Stomach (tissue), 4 donors: ENCODE results near the gene FUOM.

ENCODE experiments used
- POLR2A ChIP-seq, 4 donors: fragments of 450-650 bp; IDR thresholded peaks; one replicate each; pipeline ENCODE4 v1.6.1; 2016; ENCODE audit warnings: antibody characterized with exemption in 4 of 4, control low read depth in 2 of 4, mild to moderate bottlenecking in 1 of 4, moderate library complexity in 1 of 4
- TF ChIP-seq, protein P1 (sequence below), 7 experiments: fragments of 450-650 bp in 4 of 7; fragments of 200-600 bp in 3 of 7; sonication (generic) in 3 of 7; IDR thresholded peaks; one replicate each; pipeline ENCODE4 v1.5.1; 2016 to 2019; ENCODE audit warnings: antibody characterized with exemption in 7 of 7, control low read depth in 2 of 7, mild to moderate bottlenecking in 1 of 7

DNA sequence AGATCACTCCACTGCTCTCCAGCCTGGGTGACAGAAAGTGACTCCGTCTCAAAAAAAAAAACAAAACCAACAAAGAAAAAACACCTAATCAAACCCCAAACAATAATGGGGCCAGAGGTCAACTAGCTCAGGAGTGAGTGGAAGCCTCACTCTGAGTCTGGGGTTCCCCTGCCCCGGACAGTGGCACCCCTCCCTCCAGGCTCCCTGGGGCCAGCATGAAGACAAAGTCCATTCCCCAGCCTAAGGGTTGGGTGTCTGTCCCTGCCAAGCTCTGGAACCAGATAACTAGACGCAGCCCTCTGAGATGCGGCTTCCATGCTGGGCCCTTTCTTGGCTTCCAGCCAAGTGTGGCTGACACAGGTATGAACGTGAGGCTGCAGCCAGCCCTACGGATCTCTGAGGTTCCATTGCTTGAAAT is 1.7 kb upstream of the FUOM start:
- TF ChIP-seq, protein P1, sequence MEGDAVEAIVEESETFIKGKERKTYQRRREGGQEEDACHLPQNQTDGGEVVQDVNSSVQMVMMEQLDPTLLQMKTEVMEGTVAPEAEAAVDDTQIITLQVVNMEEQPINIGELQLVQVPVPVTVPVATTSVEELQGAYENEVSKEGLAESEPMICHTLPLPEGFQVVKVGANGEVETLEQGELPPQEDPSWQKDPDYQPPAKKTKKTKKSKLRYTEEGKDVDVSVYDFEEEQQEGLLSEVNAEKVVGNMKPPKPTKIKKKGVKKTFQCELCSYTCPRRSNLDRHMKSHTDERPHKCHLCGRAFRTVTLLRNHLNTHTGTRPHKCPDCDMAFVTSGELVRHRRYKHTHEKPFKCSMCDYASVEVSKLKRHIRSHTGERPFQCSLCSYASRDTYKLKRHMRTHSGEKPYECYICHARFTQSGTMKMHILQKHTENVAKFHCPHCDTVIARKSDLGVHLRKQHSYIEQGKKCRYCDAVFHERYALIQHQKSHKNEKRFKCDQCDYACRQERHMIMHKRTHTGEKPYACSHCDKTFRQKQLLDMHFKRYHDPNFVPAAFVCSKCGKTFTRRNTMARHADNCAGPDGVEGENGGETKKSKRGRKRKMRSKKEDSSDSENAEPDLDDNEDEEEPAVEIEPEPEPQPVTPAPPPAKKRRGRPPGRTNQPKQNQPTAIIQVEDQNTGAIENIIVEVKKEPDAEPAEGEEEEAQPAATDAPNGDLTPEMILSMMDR (IDR thresholded peaks at IDR 0.05): no peak
- no peak for TF ChIP-seq POLR2A (IDR thresholded peaks at IDR 0.05)
